Fibroblast of skin of back (primary cell): ENCODE measurements around the gene THRAP3. TPM values are rescaled to one million over a fixed set of nuclear protein-coding genes. Genes with fewer than 3 reads are reported as not detected.
"Not testable (repeated sequence)": the region's sequence is repeated elsewhere in the genome, so short reads cannot be mapped to it uniquely, and the experiment has no call there.

Experiments
- DNase-seq: peaks from one replicate; pipeline ENCODE4 v3.0.0-alpha.2; 2013
- polyA plus RNA-seq, 2 experiments: library from polyadenylated mRNA; unstranded; fragments of 120-200 nt; gene quantifications; one replicate each; pipeline ENCODE4 v1.2.1, GENCODE V29; 2013; ENCODE audit not compliant: insufficient read length in 2 of 2

The THRAP3 gene, protein sequence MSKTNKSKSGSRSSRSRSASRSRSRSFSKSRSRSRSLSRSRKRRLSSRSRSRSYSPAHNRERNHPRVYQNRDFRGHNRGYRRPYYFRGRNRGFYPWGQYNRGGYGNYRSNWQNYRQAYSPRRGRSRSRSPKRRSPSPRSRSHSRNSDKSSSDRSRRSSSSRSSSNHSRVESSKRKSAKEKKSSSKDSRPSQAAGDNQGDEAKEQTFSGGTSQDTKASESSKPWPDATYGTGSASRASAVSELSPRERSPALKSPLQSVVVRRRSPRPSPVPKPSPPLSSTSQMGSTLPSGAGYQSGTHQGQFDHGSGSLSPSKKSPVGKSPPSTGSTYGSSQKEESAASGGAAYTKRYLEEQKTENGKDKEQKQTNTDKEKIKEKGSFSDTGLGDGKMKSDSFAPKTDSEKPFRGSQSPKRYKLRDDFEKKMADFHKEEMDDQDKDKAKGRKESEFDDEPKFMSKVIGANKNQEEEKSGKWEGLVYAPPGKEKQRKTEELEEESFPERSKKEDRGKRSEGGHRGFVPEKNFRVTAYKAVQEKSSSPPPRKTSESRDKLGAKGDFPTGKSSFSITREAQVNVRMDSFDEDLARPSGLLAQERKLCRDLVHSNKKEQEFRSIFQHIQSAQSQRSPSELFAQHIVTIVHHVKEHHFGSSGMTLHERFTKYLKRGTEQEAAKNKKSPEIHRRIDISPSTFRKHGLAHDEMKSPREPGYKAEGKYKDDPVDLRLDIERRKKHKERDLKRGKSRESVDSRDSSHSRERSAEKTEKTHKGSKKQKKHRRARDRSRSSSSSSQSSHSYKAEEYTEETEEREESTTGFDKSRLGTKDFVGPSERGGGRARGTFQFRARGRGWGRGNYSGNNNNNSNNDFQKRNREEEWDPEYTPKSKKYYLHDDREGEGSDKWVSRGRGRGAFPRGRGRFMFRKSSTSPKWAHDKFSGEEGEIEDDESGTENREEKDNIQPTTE
- 90.2 TPM for polyA plus RNA-seq (2013, experiment 1 of 2; ENCODE audit: insufficient read length)
- polyA plus RNA-seq (2013, experiment 2 of 2; ENCODE audit: insufficient read length): 74.4 TPM

DNA sequence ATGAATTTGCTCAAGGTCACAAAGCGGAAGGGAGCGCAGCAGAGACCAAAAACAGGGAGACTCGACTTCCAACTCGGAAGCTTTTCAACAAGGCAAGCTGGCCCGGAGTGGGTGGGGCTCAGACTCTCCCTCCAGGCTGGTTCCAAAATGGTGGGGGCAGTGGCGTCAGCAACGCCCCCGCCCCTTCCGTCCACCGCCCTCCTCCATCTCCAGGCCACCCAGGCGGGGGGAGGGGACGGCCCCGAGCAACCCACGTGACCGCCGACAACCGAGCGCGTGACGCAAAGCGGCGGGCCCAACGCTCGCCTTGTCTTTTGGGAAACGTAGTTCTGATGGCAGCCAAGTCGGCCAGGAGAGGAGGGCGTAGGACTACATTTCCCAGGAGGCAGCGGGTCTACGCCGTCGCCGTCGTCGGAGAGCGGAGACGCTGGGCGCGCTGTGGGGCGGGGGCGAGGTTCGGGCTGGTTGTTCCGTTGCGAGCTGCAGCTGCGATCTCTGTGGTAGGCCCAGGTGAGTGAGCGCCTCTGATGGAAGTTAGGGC, at the start of gene THRAP3:
TSS of gene THRAP3 (plus strand) at position 448 of the 541 bp plus-strand sequence. CDS start 58,121 bp downstream, outside the sequence.
- peak; percentile 99 for DNase-seq

GRCh38 chr1:36174713-36175112, 49.5 kb upstream of the THRAP3 start:
- no peak for DNase-seq

GRCh38 chr1:36175137-36176095, 48.8 kb upstream of the THRAP3 start:
- DNase-seq: peak; percentile 38

DNA sequence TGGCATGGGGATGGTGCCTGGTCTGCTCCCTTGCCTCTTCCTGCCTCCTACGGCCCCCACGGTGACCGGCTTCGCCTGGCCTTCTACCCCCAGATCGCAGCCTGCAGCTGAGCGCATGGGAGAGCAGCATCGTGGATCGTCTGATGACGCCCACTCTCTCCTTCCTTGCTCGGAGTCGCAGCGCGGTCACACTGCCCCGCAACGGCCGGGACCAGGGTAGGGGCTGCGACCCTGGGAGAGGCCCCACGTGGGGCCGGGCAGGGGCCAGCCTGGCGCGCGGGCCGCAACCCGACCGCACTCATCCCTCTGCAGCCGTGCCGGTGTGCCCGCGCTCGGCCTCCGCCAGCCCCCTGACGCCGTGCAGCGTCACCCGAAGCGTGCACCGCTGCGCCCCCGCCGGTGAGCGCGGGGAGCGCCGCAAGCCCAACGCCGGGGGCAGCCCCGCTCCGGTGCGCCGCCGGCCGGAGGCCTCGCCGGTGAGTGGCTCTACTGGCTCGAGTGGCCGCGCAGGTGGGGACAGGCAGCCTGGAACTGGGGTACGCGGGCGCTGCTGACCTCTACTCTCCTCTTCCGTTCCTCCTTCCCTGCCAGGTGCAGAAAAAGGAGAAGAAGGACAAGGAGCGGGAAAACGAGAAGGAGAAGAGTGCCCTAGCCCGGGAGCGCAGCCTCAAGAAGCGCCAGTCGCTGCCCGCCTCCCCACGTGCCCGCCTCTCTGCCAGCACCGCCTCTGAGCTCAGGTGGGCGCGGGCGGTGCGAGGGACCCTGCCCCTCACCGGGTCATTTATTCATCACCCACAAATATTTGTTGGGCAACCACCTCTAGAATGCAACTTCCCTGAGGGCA, 47.9 kb upstream of the THRAP3 start:
- no peak for DNase-seq

- no peak for DNase-seq
Measured at GRCh38 chr1:36177589-36178431, 46.4 kb upstream of the THRAP3 start.

DNA sequence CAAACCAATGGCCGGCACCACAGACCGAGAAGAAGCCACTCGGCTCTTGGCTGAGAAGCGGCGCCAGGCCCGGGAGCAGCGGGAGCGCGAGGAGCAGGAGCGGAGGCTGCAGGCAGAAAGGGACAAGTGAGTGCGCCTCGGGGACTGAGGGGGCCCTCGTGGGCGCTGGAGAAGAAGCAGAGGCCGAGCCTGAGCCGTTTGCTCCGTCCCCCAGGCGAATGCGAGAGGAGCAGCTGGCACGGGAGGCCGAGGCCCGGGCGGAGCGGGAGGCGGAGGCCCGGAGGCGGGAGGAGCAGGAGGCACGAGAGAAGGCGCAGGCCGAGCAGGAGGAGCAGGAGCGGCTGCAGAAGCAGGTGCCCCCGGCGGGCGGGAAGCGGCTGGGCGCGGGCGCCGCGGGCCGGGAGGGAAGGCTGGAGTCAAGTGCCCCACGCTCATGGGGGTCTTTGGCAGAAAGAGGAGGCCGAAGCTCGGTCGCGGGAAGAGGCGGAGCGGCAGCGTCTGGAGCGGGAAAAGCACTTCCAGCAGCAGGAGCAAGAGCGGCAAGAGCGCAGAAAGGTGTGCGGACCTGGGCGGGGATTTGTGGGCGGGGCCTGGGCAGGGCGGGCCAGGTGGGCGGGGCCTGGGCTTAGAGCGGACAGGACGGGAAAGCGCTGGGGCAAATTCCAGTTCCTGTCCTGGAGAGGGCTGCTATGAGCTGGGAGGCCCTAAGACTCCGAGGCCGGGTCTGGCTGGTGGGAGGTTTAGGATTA, 45.6 kb upstream of the THRAP3 start:
- DNase-seq: no peak

GRCh38 chr1:36179220-36179600, 45.0 kb upstream of the THRAP3 start:
- DNase-seq: no peak

- DNase-seq: no peak
Measured at GRCh38 chr1:36182734-36183133, 41.5 kb upstream of the THRAP3 start.

- no peak for DNase-seq
Measured at GRCh38 chr1:36183309-36183856, 40.9 kb upstream of the THRAP3 start.

GRCh38 chr1:36187800-36188593, 36.2 kb upstream of the THRAP3 start:
- peak; percentile 89 for DNase-seq

DNA sequence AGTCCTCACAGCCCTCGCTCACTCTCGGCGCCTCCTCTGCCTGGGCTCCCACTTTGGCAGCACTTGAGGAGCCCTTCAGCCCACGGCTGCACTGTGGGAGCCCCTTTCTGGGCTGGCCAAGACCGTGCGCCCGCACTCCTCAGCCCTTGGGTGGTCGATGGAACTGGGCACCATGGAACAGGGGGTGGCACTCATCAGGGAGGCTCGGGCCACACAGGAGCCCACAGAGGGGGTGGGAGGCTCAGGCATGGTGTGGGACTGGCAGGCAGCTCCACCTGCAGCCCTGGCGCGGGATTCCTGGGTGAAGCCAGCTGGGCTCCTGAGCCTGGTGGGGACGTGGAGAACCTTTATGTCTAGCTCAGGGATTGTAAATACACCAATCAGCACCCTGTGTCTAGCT, 27.4 kb upstream of the THRAP3 start:
- not testable (repeated sequence) for DNase-seq

GRCh38 chr1:36198641-36199040, 25.6 kb upstream of the THRAP3 start:
- no peak for DNase-seq

- DNase-seq: no peak
Measured at GRCh38 chr1:36199934-36200741, 24.1 kb upstream of the THRAP3 start.

DNA sequence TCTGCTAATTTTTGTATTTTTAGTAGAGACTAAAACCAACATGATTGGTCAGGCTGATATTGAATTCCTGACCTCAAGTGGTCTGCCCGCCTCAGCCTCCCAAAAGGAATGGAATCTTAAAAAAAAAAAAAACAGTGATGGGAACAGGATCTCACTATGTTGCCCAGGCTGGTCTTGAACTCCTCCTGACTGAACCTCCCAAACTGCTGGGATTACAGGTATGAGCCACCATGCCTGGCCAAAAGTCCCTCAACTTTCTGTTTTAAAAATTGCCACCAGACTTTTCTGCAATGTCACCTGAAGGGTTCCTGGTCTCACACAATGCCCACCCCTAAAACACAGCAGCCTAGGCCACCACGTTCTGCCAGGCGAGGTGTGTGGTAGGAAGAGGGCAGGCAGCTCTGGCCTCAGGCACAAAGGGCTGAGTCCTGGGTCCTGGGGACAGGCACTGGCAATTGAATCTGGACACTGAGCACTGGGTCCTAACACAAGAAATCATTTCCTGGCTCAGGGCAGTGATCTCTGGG, 21.2 kb upstream of the THRAP3 start:
- DNase-seq: no peak

DNA sequence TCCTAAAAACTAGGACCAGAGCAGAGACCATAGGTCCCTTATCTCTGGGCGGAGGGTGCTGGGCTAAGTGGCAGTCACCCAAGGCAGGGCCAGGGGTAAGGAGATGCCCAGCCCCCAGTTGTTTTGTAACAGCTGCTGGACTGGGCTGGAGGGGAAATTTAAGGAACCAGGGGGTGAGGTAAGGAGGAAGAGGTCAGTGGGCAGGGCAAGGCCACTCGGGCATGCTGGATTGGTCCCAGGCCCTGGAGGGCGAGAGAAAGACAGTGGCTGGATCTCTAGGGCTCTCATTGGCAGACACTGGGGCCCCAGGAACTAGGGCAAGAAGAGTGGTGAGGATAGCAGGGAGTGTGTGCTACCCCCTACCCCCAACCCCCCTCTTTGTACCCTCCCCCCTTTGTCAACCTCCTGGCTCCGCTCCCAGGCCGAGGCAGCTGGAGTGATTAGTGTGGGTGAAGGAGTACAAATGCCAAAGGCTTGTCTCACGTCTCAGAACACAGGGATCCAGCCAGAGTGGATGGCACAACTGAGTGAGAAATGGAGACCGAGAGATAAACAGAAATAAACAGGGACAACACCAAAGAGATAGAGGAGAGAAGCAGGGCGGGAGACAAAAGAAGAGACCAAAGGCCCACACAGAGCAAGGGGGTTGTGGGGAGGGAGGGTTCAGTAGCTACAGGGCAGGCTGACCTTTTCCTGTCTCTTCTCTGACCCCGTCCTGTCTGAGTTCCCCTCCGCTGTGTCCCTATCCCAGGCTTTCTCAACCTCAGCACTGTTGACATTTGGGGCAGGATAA, 20.5 kb upstream of the THRAP3 start:
- DNase-seq: peak; percentile 58
